H1 (cell line): ENCODE data around the gene PPARD. TPM values are rescaled to one million over a fixed set of nuclear protein-coding genes. Genes with fewer than 3 reads are reported as not detected.

Source experiments
- CTCF ChIA-PET: fragments of 300-600 bp; sonication (Branson Sonifier 250); formaldehyde crosslinking; loops from one replicate; lab custom pipeline; 2021; ENCODE audit not compliant: partially characterized antibody; lab: Charles Lee
- POLR2A ChIA-PET: fragments of 300-600 bp; sonication (Branson Sonifier 250); formaldehyde crosslinking; loops from one replicate; lab custom pipeline; 2021; ENCODE audit warnings: inconsistent platforms; ENCODE audit not compliant: partially characterized antibody; lab: Charles Lee
- DNase-seq, 2 experiments: peaks; one replicate each; pipeline versions ENCODE4 v3.0.0 to v3.0.0-alpha.2; 2010 to 2022; ENCODE audit warnings: low spot score in 2 of 2, low read depth in 1 of 2, mixed read lengths in 1 of 2
- FAIRE-seq: peaks from 2 replicates; lab custom pipeline; 2011; peaks lifted over from hg19 to GRCh38; lab: Jason Lieb, UNC
- H2AFZ ChIP-seq: 2 replicates; pipeline ENCODE4 v1.8.1; 2012; ENCODE audit warnings: low read length, inconsistent platforms
- H2AK5ac ChIP-seq: 2 replicates; pipeline ENCODE4 v1.6.1; 2013; ENCODE audit warnings: low read depth, low read length
- H2BK120ac ChIP-seq: replicated peaks from 2 replicates; pipeline ENCODE3; 2013; ENCODE audit warnings: low read depth, low read length, inconsistent platforms
- H2BK12ac ChIP-seq: 2 replicates; pipeline ENCODE4 v1.6.1; 2013; ENCODE audit warnings: low read depth, low read length
- H2BK15ac ChIP-seq: 2 replicates; pipeline ENCODE4 v1.6.1; 2013; ENCODE audit warnings: low read length
- H2BK20ac ChIP-seq: 2 replicates; pipeline ENCODE4 v1.6.1; 2013; ENCODE audit warnings: low read length
- H2BK5ac ChIP-seq: 2 replicates; pipeline ENCODE4 v1.6.1; 2013; ENCODE audit warnings: low read depth, low read length
- H3K14ac ChIP-seq: 2 replicates; pipeline ENCODE4 v1.6.1; 2013; ENCODE audit warnings: inconsistent platforms; ENCODE audit not compliant: insufficient read length
- H3K18ac ChIP-seq: 2 replicates; pipeline ENCODE4 v1.6.1; 2013; ENCODE audit warnings: low read length; ENCODE audit errors: extremely low read depth
- H3K23ac ChIP-seq: 2 replicates; pipeline ENCODE4 v1.6.1; 2013; ENCODE audit warnings: inconsistent platforms; ENCODE audit not compliant: insufficient read length
- H3K23me2 ChIP-seq: 2 replicates; pipeline ENCODE4 v1.6.1; 2013; ENCODE audit warnings: low read depth, low read length
- H3K27ac ChIP-seq: 2 replicates; pipeline ENCODE4 v1.6.1; 2011; ENCODE audit warnings: low read depth, low read length, inconsistent platforms
- H3K27me3 ChIP-seq, 4 experiments: replicated peaks in 1 of 4; 1 replicate in 1 of 4; 2 replicates in 3 of 4; pipeline versions ENCODE4 v1.6.1 to v1.8.1; 2011 to 2013; ENCODE audit warnings: low read length in 3 of 4, mild to moderate bottlenecking in 3 of 4, inconsistent platforms in 2 of 4, mixed read lengths in 2 of 4, moderate library complexity in 1 of 4; ENCODE audit not compliant: control insufficient read depth in 3 of 4, insufficient read depth in 3 of 4; ENCODE audit errors: extremely low read depth in 1 of 4
- H3K36me3 ChIP-seq, 4 experiments: 2 replicates each; pipeline versions ENCODE4 v1.6.1 to v1.8.1; 2011 to 2013; ENCODE audit warnings: mild to moderate bottlenecking in 4 of 4, low read length in 3 of 4, moderate library complexity in 2 of 4, control low read depth in 1 of 4, inconsistent platforms in 1 of 4; ENCODE audit not compliant: insufficient read depth in 4 of 4, control insufficient read depth in 2 of 4
- H3K4ac ChIP-seq: replicated peaks from 2 replicates; pipeline ENCODE3; 2013; ENCODE audit warnings: low read length, low read depth, mixed read lengths, inconsistent platforms; ENCODE audit not compliant: insufficient read length
- H3K4me1 ChIP-seq, 4 experiments: replicated peaks in 1 of 4; 1 replicate in 1 of 4; 2 replicates in 3 of 4; pipeline versions ENCODE4 v1.6.1 to v1.8.1; 2011 to 2013; ENCODE audit warnings: low read length in 3 of 4, inconsistent platforms in 2 of 4, mixed read lengths in 1 of 4; ENCODE audit not compliant: insufficient read depth in 4 of 4, control insufficient read depth in 3 of 4
- H3K4me2 ChIP-seq, 2 experiments: 2 replicates each; pipeline versions ENCODE4 v1.6.1 to v1.8.1; 2011 to 2013; ENCODE audit warnings: low read depth in 2 of 2, low read length in 2 of 2, control low read depth in 1 of 2, inconsistent platforms in 1 of 2, mild to moderate bottlenecking in 1 of 2; ENCODE audit not compliant: insufficient read depth in 1 of 2
- H3K4me3 ChIP-seq, 4 experiments: fragments of 200-600, 300-600 bp in 1 of 4; sonication (generic), shearing (Covaris generic), sonication (Bioruptor Twin) in 1 of 4; 2 replicates each; pipeline versions ENCODE4 v1.5.1 to v1.8.1; 2011 to 2016; ENCODE audit warnings: low read length in 4 of 4, low read depth in 3 of 4, control low read depth in 2 of 4, inconsistent platforms in 2 of 4, mild to moderate bottlenecking in 2 of 4, mixed read lengths in 1 of 4, moderate library complexity in 1 of 4; ENCODE audit not compliant: insufficient read depth in 2 of 4; ENCODE audit errors: extremely low read depth in 1 of 4
- H3K56ac ChIP-seq: replicated peaks from 2 replicates; pipeline ENCODE3; 2013; ENCODE audit warnings: low read depth, mild to moderate bottlenecking, mixed read lengths, low read length, inconsistent platforms; ENCODE audit not compliant: insufficient read length
- H3K79me1 ChIP-seq: 2 replicates; pipeline ENCODE4 v1.6.1; 2013; ENCODE audit warnings: low read depth, low read length, control low read depth
- H3K79me2 ChIP-seq, 2 experiments: 2 replicates each; pipeline versions ENCODE4 v1.6.1 to v1.8.1; 2012 to 2013; ENCODE audit warnings: low read length in 2 of 2, mild to moderate bottlenecking in 2 of 2, inconsistent platforms in 1 of 2; ENCODE audit not compliant: insufficient read depth in 2 of 2, control insufficient read depth in 1 of 2
- H3K9ac ChIP-seq, 4 experiments: replicated peaks in 1 of 4; 1 replicate in 1 of 4; 2 replicates in 3 of 4; pipeline versions ENCODE4 v1.6.1 to v1.8.1; 2011 to 2013; ENCODE audit warnings: low read depth in 3 of 4, low read length in 3 of 4, control low read depth in 2 of 4, mild to moderate bottlenecking in 2 of 4, moderate library complexity in 2 of 4, inconsistent platforms in 1 of 4; ENCODE audit errors: extremely low read depth in 1 of 4
- H3K9me3 ChIP-seq, 2 experiments: 2 replicates each; pipeline versions ENCODE4 v1.6.1 to v1.8.1; 2012 to 2013; ENCODE audit warnings: mild to moderate bottlenecking in 2 of 2, moderate library complexity in 2 of 2, control low read depth in 1 of 2, inconsistent platforms in 1 of 2, low read depth in 1 of 2, low read length in 1 of 2, mixed read lengths in 1 of 2; ENCODE audit not compliant: insufficient read depth in 2 of 2
- H4K20me1 ChIP-seq, 2 experiments: replicated peaks in 1 of 2; 2 replicates each; pipeline versions ENCODE3 to v1.8.1; 2011 to 2013; ENCODE audit warnings: inconsistent platforms in 2 of 2, low read length in 2 of 2, mild to moderate bottlenecking in 1 of 2; ENCODE audit not compliant: insufficient read depth in 2 of 2, control insufficient read depth in 1 of 2
- H4K5ac ChIP-seq: 2 replicates; pipeline ENCODE4 v1.6.1; 2013; ENCODE audit warnings: low read length, low read depth, mixed read lengths, inconsistent platforms; ENCODE audit not compliant: insufficient read length
- H4K8ac ChIP-seq: 2 replicates; pipeline ENCODE4 v1.8.0; 2013; ENCODE audit warnings: mild to moderate bottlenecking, moderate library complexity, low read length, inconsistent platforms; ENCODE audit not compliant: insufficient read depth; ENCODE audit errors: extremely low read depth
- H4K91ac ChIP-seq: replicated peaks from 2 replicates; pipeline ENCODE3; 2013; ENCODE audit warnings: low read length, mixed read lengths, inconsistent platforms; ENCODE audit not compliant: insufficient read length
- BRCA1 ChIP-seq: IDR thresholded peaks from 2 replicates; pipeline ENCODE4 v1.6.1; 2012; ENCODE audit warnings: low read depth, low read length, improper control_type of control experiment
- CBX8 ChIP-seq: fragments of 300-800, 300-1000 bp; sonication (generic); IDR thresholded peaks from 2 replicates; pipeline ENCODE4 v1.7.1; 2016; ENCODE audit warnings: low read depth, low read length, borderline replicate concordance
- CHD2 ChIP-seq: IDR thresholded peaks from 2 replicates; pipeline ENCODE4 v1.6.1; 2012; ENCODE audit warnings: low read length, improper control_type of control experiment
- CREB1 ChIP-seq: IDR thresholded peaks from 2 replicates; pipeline ENCODE4 v1.6.1; 2012; ENCODE audit warnings: inconsistent platforms
- HDAC6 ChIP-seq: IDR thresholded peaks from one replicate; pipeline ENCODE4 v1.7.1; 2012; ENCODE audit warnings: low read depth, mild to moderate bottlenecking, inconsistent platforms, low read length, moderate library complexity
- KDM5A ChIP-seq: fragments of 200-600 bp; IDR thresholded peaks from 2 replicates; pipeline ENCODE4 v1.7.1; 2012; ENCODE audit warnings: mild to moderate bottlenecking, low read length, inconsistent platforms, mixed read lengths
- POU5F1 ChIP-seq: IDR thresholded peaks from 2 replicates; pipeline ENCODE4 v1.6.1; 2011; ENCODE audit warnings: low read depth, mild to moderate bottlenecking, low read length, moderate library complexity
- RBBP5 ChIP-seq: IDR thresholded peaks from 2 replicates; pipeline ENCODE4 v1.7.1; 2012; ENCODE audit warnings: low read depth, mild to moderate bottlenecking, inconsistent platforms, low read length, moderate library complexity, borderline replicate concordance
- SIX5 ChIP-seq: IDR thresholded peaks from 2 replicates; pipeline ENCODE4 v1.6.1; 2011; ENCODE audit warnings: mild to moderate bottlenecking, low read depth, low read length
- SP2 ChIP-seq: IDR thresholded peaks from 2 replicates; pipeline ENCODE4 v1.6.1; 2012; ENCODE audit warnings: mild to moderate bottlenecking, low read length, inconsistent platforms
- SP4 ChIP-seq: IDR thresholded peaks from 2 replicates; pipeline ENCODE4 v1.6.1; 2012; ENCODE audit warnings: low read length, inconsistent platforms
- TBP ChIP-seq: IDR thresholded peaks from 2 replicates; pipeline ENCODE4 v1.6.1; 2011; ENCODE audit warnings: low read depth, low read length, improper control_type of control experiment
- TEAD4 ChIP-seq: IDR thresholded peaks from 2 replicates; pipeline ENCODE4 v1.6.1; 2012; ENCODE audit warnings: low read depth, low read length, inconsistent platforms, mixed read lengths
- YY1 ChIP-seq: IDR thresholded peaks from 2 replicates; pipeline ENCODE4 v1.6.1; 2011; ENCODE audit warnings: low read depth, mild to moderate bottlenecking, low read length
- WGBS, 2 experiments: shearing (Covaris generic) in 1 of 2; methylation state at CpG; one replicate each; pipeline versions ENCODE4 v1.1.6 to v1.1.7; 2013 to 2015; ENCODE audit warnings: low lambda C conversion rate in 2 of 2, mixed read lengths in 2 of 2, inconsistent platforms in 1 of 2, low coverage in 1 of 2, missing lambda C conversion rate in 1 of 2; ENCODE audit not compliant: insufficient replicate concordance in 2 of 2, insufficient coverage in 1 of 2, insufficient read length in 1 of 2; ENCODE audit errors: extremely low coverage in 1 of 2, missing lambda C conversion rate in 1 of 2; 5-methylcytosine and 5-hydroxymethylcytosine counted together
- polyA plus RNA-seq, 7 experiments: library from polyadenylated mRNA; depleted of rRNA in 3 of 7; stranded (reverse) in 5 of 7; unstranded in 2 of 7; fragments of >200 nt in 5 of 7; fragments of 200-250 nt in 2 of 7; gene quantifications; 1 replicate in 5 of 7; 2 replicates in 1 of 7; 4 replicates in 1 of 7; pipeline versions ENCODE4 v1.2.1 to v1.2.3, GENCODE V29; 2011 to 2013; ENCODE audit warnings: missing spikeins in 2 of 7, mixed read lengths in 2 of 7
- total RNA-seq: library from RNA; stranded (reverse); fragmentation: NEBNext Ultra II Directional; extraction: Animal tissue kit (Norgen Biotek cat#: 25700); gene quantifications from 2 replicates; pipeline ENCODE4 v1.2.1, GENCODE V29; 2021

The PPARD gene
- total and polyA plus RNA-seq, 2 of the 8 experiments (the other 6 are each of a cell fraction or from before 2014, with no cell fraction given): 14.6 to 14.9 TPM

DNA sequence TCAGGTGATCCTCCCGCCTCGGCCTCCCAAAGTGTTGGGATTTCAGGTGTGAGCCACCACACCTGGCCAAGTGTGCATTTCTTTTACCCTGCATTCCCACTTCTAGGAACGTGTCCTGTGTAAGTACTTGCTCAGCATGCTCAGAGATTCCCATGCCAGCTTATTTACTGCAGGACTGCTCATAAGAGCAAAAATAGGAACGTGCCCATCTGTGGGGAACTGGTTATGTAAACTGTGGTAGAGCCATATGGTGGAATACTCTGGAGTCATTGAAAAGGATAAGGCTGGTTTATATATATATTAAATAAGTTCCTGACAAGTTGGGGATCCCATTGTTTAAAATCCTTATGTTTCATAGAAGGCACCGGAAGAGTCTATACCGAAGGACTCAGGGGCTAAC, 71.6 kb downstream of the PPARD start:
- Histone ChIP-seq H3K4me3 (no peak overlapping the region), H2AFZ (no peak overlapping the region), H2BK120ac (no peak overlapping the region), H3K23ac (no peak overlapping the region), H2BK12ac (no peak overlapping the region), H4K20me1 (peaks cover 0 to 2% of the 10 kb centered on the region in 2 experiments), H3K23me2 (no peaks in the 10 kb centered on the region), H3K9me3 (no peaks in the 10 kb centered on the region), H4K8ac (no peak overlapping the region), H3K56ac (no peak overlapping the region), H4K91ac (no peak overlapping the region), H3K79me1 (peaks cover 2% of the 10 kb centered on the region; the same call in 1 of the 2 replicates), H3K4ac (no peak overlapping the region), H3K9ac (no peak overlapping the region), H3K27me3 (no peaks in the 10 kb centered on the region), H2BK5ac (no peak overlapping the region), H3K18ac (no peak overlapping the region), H2AK5ac (no peak overlapping the region), H3K27ac (no peak overlapping the region), H3K4me2 (no peak overlapping the region), H3K14ac (no peak overlapping the region), H4K5ac (no peak overlapping the region), H3K79me2 (no peaks in the 10 kb centered on the region), H2BK20ac (no peak overlapping the region), H3K4me1 (peaks cover 0 to 3% (median 0%) of the 10 kb centered on the region in 4 experiments; a peak in 1 of 7 replicates), H2BK15ac (no peak overlapping the region), H3K36me3 (no peaks in the 10 kb centered on the region)
- POLR2A ChIA-PET: no interaction called here
- WGBS, 2 experiments: 94% methylated on average over 6 of the region's 6 CpGs; no CpG with 5 or more reads in 1 of the 2 experiments
- no peak for FAIRE-seq
- CTCF ChIA-PET: interaction anchor here (0.7 to 12.0 kb wide), 12 partner anchors 7 to 118 kb away, joined by 3 to 138 read pairs (median 19); partner anchors contain the start of genes DEF6 and PPARD
- no peak for TF ChIP-seq POU5F1
- TF ChIP-seq YY1: no peak
- no peak for TF ChIP-seq HDAC6
- no peak for TF ChIP-seq TEAD4
- TF ChIP-seq SP2: no peak
- TF ChIP-seq SP4: no peak
- TF ChIP-seq BRCA1: no peak
- no peak for TF ChIP-seq CREB1
- no peak for TF ChIP-seq RBBP5
- no peak for TF ChIP-seq KDM5A
- no peak for TF ChIP-seq CBX8
- no peak for TF ChIP-seq SIX5
- TF ChIP-seq CHD2: no peak
- TF ChIP-seq TBP: no peak
- DNase-seq: no peak
